Activated naive CD8-positive, alpha-beta T cell (primary cell): ENCODE results near the gene LYPD6B.

Source experiments
- H3K27ac Mint-ChIP-seq: one replicate; pipeline ENCODE4 v1.8.0; 2021; ENCODE audit warnings: mixed read lengths
- H3K27me3 Mint-ChIP-seq: one replicate; pipeline ENCODE4 v1.8.0; 2021; ENCODE audit warnings: mixed read lengths
- H3K36me3 Mint-ChIP-seq: one replicate; pipeline ENCODE4 v1.8.0; 2021; ENCODE audit warnings: mixed read lengths
- H3K4me1 Mint-ChIP-seq: one replicate; pipeline ENCODE4 v1.8.0; 2021; ENCODE audit warnings: low read depth, mixed read lengths
- H3K4me3 Mint-ChIP-seq: one replicate; pipeline ENCODE4 v1.8.0; 2021; ENCODE audit warnings: mild to moderate bottlenecking, mixed read lengths
- H3K9me3 Mint-ChIP-seq: one replicate; pipeline ENCODE4 v1.8.0; 2021; ENCODE audit warnings: low read depth, mixed read lengths

The LYPD6B gene

DNA sequence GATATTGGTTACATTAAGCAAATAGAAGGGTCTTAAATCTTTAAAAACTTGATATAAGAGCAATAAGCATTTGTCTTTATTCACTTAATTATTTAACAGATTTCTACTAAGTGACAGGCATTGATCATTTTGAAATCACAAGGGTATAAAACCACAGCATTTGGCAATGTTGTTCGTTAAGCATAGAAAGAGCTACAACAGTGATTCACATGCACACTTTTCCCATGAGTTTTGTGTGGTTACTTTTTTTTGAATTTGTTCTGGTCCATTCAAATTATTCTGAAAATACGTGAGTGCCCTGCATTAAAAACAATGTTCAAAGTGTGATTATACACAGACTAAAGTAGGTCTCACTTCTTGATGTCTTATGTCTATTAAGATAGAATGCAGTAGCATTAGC, 52.2 kb downstream of the LYPD6B start:
- Mint-ChIP-seq H3K27ac (no peak overlapping the region), H3K4me1 (no peaks in the 10 kb centered on the region), H3K36me3 (no peaks in the 10 kb centered on the region), H3K4me3 (no peak overlapping the region), H3K27me3 (peaks cover 11% of the 10 kb centered on the region), H3K9me3 (no peaks in the 10 kb centered on the region)

DNA sequence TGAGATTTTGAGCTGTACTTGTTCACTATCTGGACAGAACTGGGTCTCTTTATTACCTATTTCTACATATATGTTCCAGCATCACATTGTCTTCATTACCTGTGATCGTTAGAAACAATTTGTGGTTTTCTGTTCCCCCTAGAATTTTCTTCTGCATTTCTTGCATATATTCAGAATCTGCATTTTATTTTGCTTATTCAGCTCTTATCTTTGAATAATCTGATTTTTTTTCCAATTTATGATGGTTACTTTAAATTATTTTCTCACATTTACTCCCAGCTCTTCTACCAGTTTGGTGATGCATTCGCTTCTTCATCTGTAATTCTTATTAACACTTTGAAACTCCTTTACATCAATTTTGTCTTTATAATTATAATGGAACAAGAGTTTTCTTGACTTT, 55.1 kb downstream of the LYPD6B start:
- H3K27ac Mint-ChIP-seq: no peak overlapping the region
- H3K27me3 Mint-ChIP-seq: peaks cover 14% of the 10 kb centered on the region
- H3K9me3 Mint-ChIP-seq: no peaks in the 10 kb centered on the region
- no peak overlapping the region for H3K4me3 Mint-ChIP-seq
- no peaks in the 10 kb centered on the region for H3K4me1 Mint-ChIP-seq
- no peaks in the 10 kb centered on the region for H3K36me3 Mint-ChIP-seq

DNA sequence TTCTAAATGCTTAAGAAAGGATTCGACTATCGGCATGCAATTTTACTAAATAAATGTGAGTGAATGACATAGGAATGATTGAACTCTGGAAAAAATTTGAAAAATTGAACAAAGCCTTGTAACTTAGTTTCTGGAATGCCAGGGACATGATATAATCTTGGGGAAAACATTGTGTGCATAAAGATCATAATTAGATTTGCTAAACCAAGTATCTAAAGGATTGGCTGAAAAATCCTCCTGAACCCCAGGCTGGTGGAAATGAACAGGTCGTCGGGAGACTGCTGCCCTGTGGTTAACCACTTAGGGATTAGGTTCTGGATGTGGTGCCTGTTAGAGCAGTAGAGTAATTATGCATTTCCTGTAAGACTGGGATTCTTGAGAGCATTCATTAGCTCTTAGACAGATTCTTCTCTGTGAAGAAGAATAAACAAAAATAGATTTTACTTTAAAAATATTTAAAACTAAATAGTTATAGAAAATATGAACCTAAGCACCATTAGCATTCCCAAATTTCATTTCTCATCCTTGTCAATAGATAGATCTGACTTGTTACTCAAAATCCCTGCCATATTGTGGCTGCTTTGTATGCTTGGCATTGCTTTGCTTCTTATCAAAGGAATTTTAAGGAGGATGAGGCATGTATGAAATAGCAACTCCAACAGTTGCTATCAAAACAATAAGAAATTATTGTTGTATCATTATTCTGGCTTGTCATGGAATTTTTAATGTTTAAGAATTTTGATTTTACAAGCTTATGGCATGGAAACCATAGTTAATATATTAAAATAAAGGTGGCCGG, 55.9 kb downstream of the LYPD6B start:
- Mint-ChIP-seq H3K27ac (no peak overlapping the region), H3K9me3 (no peaks in the 10 kb centered on the region), H3K4me1 (no peaks in the 10 kb centered on the region), H3K4me3 (no peak overlapping the region), H3K36me3 (no peaks in the 10 kb centered on the region), H3K27me3 (peaks cover 14% of the 10 kb centered on the region)

DNA sequence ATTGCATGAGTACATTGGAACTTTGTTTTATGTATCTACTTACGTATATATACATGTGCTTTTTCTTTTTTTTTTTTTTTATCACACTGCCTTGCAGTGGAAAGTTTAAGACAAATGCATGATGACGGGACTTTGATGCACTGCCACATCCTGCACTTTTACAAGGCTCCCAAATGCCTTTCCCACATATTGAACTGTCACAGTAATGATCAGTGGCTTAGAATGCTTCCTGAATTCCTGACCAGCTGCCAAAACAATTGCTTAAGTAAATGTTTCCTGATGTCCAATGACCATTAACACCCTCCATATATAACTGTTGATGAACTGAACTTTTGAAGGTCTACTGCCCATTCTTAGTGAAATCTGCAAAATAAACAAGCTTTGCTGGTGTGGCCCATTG, 60.2 kb downstream of the LYPD6B start:
- H3K4me1 Mint-ChIP-seq: no peaks in the 10 kb centered on the region
- H3K36me3 Mint-ChIP-seq: no peaks in the 10 kb centered on the region
- no peak overlapping the region for H3K4me3 Mint-ChIP-seq
- H3K9me3 Mint-ChIP-seq: no peaks in the 10 kb centered on the region
- H3K27me3 Mint-ChIP-seq: peaks cover 14% of the 10 kb centered on the region
- H3K27ac Mint-ChIP-seq: no peak overlapping the region

DNA sequence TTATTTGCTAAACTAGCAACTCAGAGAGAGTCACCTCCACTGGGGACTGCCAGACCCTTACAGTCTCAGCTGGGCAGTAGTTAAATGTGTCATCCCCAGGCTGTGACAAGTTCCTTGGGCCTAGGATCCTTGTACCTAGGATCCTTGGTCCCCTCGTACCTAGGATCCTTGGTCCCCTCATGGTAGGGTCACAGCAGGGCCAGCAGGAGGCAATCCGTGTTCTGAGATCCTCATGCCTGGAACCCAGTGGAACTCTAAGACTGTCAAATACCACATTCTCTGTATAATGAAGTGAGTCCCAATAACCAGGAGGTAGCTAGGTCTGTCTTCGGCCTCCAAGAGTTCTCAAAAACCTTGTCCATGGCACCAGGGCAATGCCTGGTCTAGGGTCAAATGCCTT, 60.8 kb downstream of the LYPD6B start:
- Mint-ChIP-seq H3K27ac (no peak overlapping the region), H3K36me3 (no peaks in the 10 kb centered on the region), H3K4me1 (no peaks in the 10 kb centered on the region), H3K4me3 (no peak overlapping the region), H3K9me3 (no peaks in the 10 kb centered on the region), H3K27me3 (peaks cover 11% of the 10 kb centered on the region)

DNA sequence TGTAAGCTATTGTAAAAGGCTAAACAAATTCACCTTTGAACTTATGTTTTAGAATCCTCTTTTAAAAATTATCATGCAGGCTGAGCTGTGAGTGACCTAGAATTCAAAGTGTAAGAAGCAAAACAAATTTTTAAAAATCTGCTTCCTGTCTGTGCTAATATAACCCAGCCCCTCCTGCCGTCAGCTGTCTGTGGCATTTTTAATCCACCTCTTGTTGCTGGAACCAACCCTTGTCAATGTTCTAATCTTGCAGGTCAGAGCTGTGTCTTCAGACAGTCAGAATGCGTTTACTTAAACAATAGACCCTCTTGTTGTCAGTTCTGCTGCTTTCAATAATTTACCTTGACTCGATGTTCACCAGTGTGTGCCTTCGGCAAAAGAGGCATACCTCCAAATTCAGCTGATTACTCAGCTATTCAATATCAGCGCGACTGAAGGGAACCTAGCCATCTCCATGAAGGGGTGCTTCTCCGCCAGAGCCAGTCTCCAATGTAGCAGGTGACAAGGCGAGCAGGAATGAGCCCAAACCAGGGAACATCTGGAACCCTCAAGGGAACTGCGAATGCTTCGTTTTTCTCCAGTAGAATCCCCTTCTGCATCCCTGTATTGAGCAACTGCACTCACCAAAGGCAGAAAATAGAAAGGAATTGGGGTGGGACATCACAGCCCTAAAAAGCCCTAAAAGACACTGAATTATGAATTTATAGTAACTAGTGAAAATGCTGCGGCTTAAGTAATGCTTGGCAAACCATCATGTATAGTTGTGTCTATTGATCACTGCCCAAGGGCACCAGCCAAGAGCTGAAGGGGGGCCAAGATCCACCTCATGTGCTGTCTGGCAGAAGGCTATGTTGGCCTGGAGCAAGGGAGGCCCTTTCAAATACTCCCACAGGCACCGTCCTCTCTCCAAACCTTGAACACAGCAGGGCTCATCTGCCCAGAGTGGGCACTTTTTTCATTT, 62.5 kb downstream of the LYPD6B start:
- Mint-ChIP-seq H3K4me1 (no peaks in the 10 kb centered on the region), H3K36me3 (peaks cover 2% of the 10 kb centered on the region)

DNA sequence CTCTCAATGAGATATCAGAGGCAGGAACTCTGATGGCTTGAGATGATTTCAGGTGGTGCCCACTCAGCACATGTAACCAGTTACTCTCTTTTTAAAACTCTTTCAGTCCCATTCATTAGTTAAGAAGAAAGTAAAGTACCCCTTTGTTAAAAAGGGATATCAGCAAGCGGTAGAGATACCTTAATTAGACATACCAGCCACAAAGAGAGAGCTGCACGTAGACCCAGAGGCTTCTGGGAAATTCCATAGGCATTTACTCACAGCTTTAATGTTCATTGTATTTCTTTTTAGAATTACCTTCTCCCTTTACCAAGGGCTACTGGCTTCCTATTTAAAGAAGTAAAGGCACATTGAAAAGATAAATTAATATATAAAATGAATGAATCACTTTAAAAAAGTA, 63.3 kb downstream of the LYPD6B start:
- no peaks in the 10 kb centered on the region for H3K4me1 Mint-ChIP-seq
- no peak overlapping the region for H3K27ac Mint-ChIP-seq
- no peaks in the 10 kb centered on the region for H3K27me3 Mint-ChIP-seq
- H3K9me3 Mint-ChIP-seq: peaks cover 5% of the 10 kb centered on the region
- peaks cover 2% of the 10 kb centered on the region for H3K36me3 Mint-ChIP-seq
- H3K4me3 Mint-ChIP-seq: no peak overlapping the region

More for the DNA sequence above, 62.5 kb downstream of the LYPD6B start:
- Mint-ChIP-seq H3K27ac (no peak overlapping the region), H3K27me3 (peaks cover 5% of the 10 kb centered on the region), H3K4me3 (no peak overlapping the region), H3K9me3 (peaks cover 5% of the 10 kb centered on the region)

DNA sequence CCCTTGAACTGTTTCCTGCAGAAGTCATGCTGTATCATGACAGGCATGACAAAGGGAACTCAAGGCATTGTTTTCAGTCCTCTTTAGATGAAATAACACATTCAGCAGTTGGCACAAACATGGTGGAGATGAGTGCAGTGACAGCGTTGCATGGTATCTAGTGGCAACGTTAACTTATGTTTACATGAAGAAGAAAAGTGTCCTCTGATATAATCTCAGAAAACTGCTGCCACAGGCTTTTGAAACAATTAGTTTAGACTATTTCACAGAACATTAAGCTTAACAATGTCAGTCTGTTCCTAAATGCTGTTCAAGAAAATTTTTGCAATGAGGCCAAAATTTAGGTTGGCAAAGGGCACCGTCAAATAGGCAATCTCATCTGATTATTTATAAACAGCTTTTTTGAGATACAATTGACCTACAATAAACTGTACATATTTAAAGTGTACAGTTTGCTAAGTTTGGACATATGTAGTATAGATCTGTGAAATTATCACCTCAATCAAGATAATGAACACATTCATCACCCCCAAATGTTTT, 64.7 kb downstream of the LYPD6B start:
- Mint-ChIP-seq H3K27me3 (peaks cover 2% of the 10 kb centered on the region), H3K4me3 (no peak overlapping the region), H3K27ac (no peak overlapping the region), H3K9me3 (peaks cover 5% of the 10 kb centered on the region), H3K4me1 (no peaks in the 10 kb centered on the region), H3K36me3 (peaks cover 2% of the 10 kb centered on the region)

DNA sequence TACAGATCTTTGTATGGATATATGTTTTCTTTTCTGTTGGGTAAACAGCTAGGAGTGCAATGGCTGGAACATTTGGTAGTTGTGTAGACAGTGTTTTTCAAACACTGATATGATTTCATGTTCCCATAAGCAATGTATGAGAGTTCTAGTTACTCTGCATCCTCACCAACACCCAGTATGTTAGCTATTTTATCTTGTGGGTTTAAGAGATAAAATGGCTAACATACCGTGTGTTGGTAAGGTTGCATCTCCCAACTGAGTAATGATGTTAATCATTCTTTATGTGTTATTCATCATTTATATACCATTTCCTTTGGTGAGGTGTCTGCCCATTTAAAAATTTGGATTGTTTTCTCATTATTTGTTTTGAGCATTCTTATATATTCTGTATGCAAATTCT, 65.7 kb downstream of the LYPD6B start:
- H3K9me3 Mint-ChIP-seq: peaks cover 5% of the 10 kb centered on the region
- H3K4me1 Mint-ChIP-seq: no peaks in the 10 kb centered on the region
- peaks cover 2% of the 10 kb centered on the region for H3K27me3 Mint-ChIP-seq
- no peak overlapping the region for H3K4me3 Mint-ChIP-seq
- H3K27ac Mint-ChIP-seq: no peak overlapping the region
- H3K36me3 Mint-ChIP-seq: peaks cover 2% of the 10 kb centered on the region

DNA sequence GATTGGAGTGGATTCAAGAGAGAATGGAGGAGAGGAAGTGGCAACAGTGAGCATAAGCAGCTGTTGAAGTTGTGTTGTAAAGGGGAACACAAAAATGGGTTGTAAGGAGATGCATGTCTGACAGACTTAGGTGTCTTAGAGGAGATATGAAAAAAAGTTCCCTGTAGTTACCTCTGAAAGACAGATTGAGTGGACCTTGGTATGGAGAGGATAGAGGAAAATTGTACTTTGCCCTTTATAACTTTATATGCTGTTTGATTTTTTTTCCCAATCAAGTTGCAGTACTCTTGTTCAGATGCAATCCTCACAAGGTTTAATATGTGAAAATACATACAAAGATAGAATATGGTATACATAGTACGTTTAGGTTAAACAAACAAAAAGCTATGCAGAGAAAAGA, 73.6 kb downstream of the LYPD6B start:
- Mint-ChIP-seq H3K4me1 (no peaks in the 10 kb centered on the region), H3K36me3 (no peaks in the 10 kb centered on the region), H3K27ac (no peak overlapping the region), H3K4me3 (no peak overlapping the region), H3K27me3 (peaks cover 4% of the 10 kb centered on the region), H3K9me3 (no peaks in the 10 kb centered on the region)

DNA sequence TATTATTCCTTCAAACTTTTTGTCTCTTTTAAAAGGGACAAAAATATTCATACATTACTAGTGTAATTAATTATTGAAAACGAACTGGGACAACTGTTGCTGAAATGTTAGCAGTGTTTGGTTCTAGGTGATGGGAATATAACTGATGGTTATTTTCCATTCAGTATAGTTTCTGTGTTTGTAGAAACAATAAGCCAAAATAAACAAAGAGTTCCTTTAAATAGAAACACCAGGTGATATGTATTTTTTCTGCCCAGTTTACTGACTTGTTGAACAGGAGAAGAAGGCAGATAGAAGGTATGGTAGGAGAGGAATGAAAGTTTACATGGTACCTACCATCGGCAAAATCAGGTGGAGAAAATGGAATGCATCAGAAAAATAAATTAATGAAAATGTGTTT, 74.2 kb downstream of the LYPD6B start:
- H3K36me3 Mint-ChIP-seq: no peaks in the 10 kb centered on the region
- H3K27ac Mint-ChIP-seq: no peak overlapping the region
- H3K4me1 Mint-ChIP-seq: no peaks in the 10 kb centered on the region
- H3K4me3 Mint-ChIP-seq: no peak overlapping the region
- H3K9me3 Mint-ChIP-seq: no peaks in the 10 kb centered on the region
- peaks cover 4% of the 10 kb centered on the region for H3K27me3 Mint-ChIP-seq

DNA sequence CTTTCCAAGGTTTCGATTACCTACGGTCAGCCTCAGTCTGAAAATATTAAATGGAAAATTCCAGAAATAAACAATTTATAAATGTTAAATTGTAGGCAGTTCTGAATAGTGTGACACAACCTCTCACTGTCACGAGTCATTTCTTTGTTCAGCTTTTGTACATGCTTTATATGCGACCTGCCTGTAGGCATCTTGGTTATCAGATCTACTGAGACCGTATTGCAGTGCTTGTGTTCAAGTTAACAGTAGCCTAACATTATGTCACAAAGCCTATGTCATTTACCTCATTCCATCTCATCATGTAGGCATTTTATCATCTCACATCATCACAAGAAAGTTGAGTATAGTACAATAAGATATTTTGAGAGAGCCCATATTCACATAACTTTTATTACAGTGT, 77.3 kb downstream of the LYPD6B start:
- Mint-ChIP-seq H3K27me3 (peaks cover 7% of the 10 kb centered on the region), H3K36me3 (no peaks in the 10 kb centered on the region), H3K27ac (no peak overlapping the region), H3K4me3 (no peak overlapping the region), H3K4me1 (no peaks in the 10 kb centered on the region), H3K9me3 (no peaks in the 10 kb centered on the region)

DNA sequence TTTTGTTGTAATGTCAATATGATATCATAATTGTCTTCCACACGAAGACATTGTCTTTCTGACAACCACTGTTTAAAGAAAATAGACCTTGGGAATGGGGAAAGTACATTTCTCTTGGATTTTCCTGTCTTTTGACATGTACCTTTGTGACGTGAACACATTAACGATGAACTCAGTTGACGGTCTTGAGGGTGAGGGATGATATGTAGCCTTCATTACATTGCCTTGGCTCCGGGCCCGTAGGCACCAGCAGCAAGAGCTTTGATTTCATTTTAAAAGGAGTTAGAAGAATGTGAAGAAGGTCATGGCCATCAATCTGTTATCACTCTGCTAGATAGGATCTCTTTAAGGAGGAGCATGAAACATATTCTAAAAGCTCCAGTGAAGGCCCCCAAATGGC, 80.9 kb downstream of the LYPD6B start:
- Mint-ChIP-seq H3K9me3 (no peaks in the 10 kb centered on the region), H3K4me3 (no peak overlapping the region), H3K27ac (no peak overlapping the region), H3K4me1 (no peaks in the 10 kb centered on the region), H3K36me3 (no peaks in the 10 kb centered on the region), H3K27me3 (peaks cover 13% of the 10 kb centered on the region)

DNA sequence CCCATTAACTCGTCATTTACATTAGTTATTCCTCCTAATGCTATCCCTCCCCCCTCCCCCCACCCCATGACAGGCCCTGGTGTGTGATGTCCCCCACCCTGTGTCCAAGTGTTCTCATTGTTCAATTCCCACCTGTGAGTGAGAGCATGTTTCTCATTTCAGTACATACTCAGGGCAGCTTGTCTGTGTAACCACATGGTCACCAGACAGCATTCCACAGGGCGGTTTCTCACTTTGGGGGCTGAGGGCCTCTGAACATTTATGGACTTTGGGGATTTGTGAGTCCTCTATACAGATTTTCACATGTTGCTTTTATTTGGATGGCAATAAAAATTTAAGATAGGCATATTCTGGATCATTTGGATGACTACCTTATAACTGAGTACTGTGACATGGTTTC, 84.0 kb downstream of the LYPD6B start:
- peaks cover 15% of the 10 kb centered on the region for H3K27me3 Mint-ChIP-seq
- no peaks in the 10 kb centered on the region for H3K36me3 Mint-ChIP-seq
- H3K27ac Mint-ChIP-seq: no peak overlapping the region
- H3K4me1 Mint-ChIP-seq: no peaks in the 10 kb centered on the region
- H3K4me3 Mint-ChIP-seq: no peak overlapping the region
- no peaks in the 10 kb centered on the region for H3K9me3 Mint-ChIP-seq

DNA sequence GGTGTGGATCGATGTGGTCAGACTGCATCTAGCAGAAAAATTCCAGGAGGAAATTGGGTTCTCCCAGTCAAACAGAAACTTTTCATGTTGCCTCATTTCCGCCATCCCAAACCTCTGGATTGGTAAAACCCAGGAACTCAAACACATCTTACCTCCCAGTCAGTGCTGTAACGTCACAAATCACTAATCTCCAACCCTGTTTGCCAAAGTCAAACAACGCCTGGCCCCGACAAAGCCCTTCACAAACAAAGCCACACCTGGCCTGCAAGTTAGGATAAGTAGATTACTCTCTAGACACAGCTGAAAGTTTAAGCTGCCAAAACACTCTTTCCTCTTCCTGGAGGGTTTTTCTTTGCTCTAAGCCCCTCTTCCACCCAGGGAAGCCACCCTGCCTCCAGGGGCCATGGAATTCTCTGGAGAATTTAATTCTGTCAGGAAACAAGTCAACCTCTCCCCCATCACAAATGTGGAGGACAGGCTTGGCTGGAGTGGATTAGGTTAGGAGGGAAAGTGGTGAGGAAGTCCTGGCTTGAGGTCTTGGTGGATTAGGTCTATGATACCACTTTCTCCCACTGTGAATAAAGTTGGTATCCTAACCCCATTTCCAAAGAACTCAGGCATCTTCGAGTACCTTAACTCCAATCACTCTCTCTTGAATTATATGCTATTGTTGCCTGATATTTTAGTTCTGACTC, 86.7 kb downstream of the LYPD6B start:
- Mint-ChIP-seq H3K36me3 (no peaks in the 10 kb centered on the region), H3K4me3 (no peak overlapping the region), H3K9me3 (no peaks in the 10 kb centered on the region), H3K27me3 (peaks cover 9% of the 10 kb centered on the region), H3K4me1 (peaks cover 2% of the 10 kb centered on the region), H3K27ac (no peak overlapping the region)
